Astrocyte (in vitro differentiated cells and primary cell): ENCODE results near the gene CACNA2D1. TPM values are rescaled to one million over a fixed set of nuclear protein-coding genes. Genes with fewer than 3 reads are reported as not detected.

Experiments used
- DNase-seq: peaks from one replicate; pipeline ENCODE4 v3.0.0-alpha.2; 2010; ENCODE audit warnings: low read depth
- FAIRE-seq: peaks from 2 replicates; lab custom pipeline; 2011; peaks lifted over from hg19 to GRCh38; lab: Jason Lieb, UNC
- H2AFZ ChIP-seq: 2 replicates; pipeline ENCODE4 v1.6.0; 2012; ENCODE audit warnings: low read depth, low read length, inconsistent platforms
- H3K27ac ChIP-seq: 2 replicates; pipeline ENCODE4 v1.5.1; 2011; ENCODE audit warnings: low read depth, low read length, inconsistent platforms
- H3K27me3 ChIP-seq: 2 replicates; pipeline ENCODE4 v1.6.0; 2011; ENCODE audit warnings: low read length, inconsistent platforms; ENCODE audit not compliant: insufficient read depth
- H3K36me3 ChIP-seq: 2 replicates; pipeline ENCODE4 v1.5.1; 2011; ENCODE audit warnings: low read length, inconsistent platforms; ENCODE audit not compliant: insufficient read depth
- H3K4me1 ChIP-seq: 2 replicates; pipeline ENCODE4 v1.5.1; 2011; ENCODE audit warnings: low read length, inconsistent platforms; ENCODE audit not compliant: insufficient read depth
- H3K4me2 ChIP-seq: 2 replicates; pipeline ENCODE4 v1.6.0; 2012; ENCODE audit warnings: low read length, inconsistent platforms
- H3K4me3 ChIP-seq: 2 replicates; pipeline ENCODE4 v1.5.1; 2011; ENCODE audit warnings: low read depth, mild to moderate bottlenecking, low read length, inconsistent platforms; ENCODE audit not compliant: insufficient read depth
- H3K79me2 ChIP-seq: 2 replicates; pipeline ENCODE4 v1.6.0; 2012; ENCODE audit warnings: mild to moderate bottlenecking, low read length, inconsistent platforms; ENCODE audit not compliant: insufficient read depth
- H3K9ac ChIP-seq: 2 replicates; pipeline ENCODE4 v1.6.0; 2012; ENCODE audit warnings: mild to moderate bottlenecking, low read length, inconsistent platforms
- H3K9me3 ChIP-seq: 2 replicates; pipeline ENCODE4 v1.5.1; 2012; ENCODE audit warnings: low read depth, mild to moderate bottlenecking, low read length, inconsistent platforms; ENCODE audit not compliant: insufficient read depth
- H4K20me1 ChIP-seq: 2 replicates; pipeline ENCODE4 v1.6.0; 2012; ENCODE audit warnings: low read length, inconsistent platforms; ENCODE audit not compliant: insufficient read depth
- H3K27ac Mint-ChIP-seq: one replicate; pipeline ENCODE4 v1.8.0; 2021; ENCODE audit warnings: mild to moderate bottlenecking, mixed read lengths; ENCODE audit not compliant: unreplicated experiment
- H3K27me3 Mint-ChIP-seq: one replicate; pipeline ENCODE4 v1.8.0; 2021; ENCODE audit warnings: low read depth, mixed read lengths; ENCODE audit not compliant: unreplicated experiment
- H3K36me3 Mint-ChIP-seq: one replicate; pipeline ENCODE4 v1.8.0; 2021; ENCODE audit warnings: low read depth, mixed read lengths; ENCODE audit not compliant: unreplicated experiment
- H3K4me1 Mint-ChIP-seq: one replicate; pipeline ENCODE4 v1.8.0; 2021; ENCODE audit warnings: low read depth, mixed read lengths; ENCODE audit not compliant: unreplicated experiment
- H3K4me3 Mint-ChIP-seq: one replicate; pipeline ENCODE4 v1.8.0; 2021; ENCODE audit warnings: mild to moderate bottlenecking, moderate library complexity, mixed read lengths; ENCODE audit not compliant: unreplicated experiment
- H3K9me3 Mint-ChIP-seq: one replicate; pipeline ENCODE4 v1.8.0; 2021; ENCODE audit warnings: mild to moderate bottlenecking, mixed read lengths; ENCODE audit not compliant: unreplicated experiment
- CTCF ChIP-seq: IDR thresholded peaks from 2 replicates; pipeline ENCODE4 v1.5.1; 2011; ENCODE audit warnings: low read depth, mild to moderate bottlenecking, inconsistent platforms, low read length, moderate library complexity; ENCODE audit not compliant: insufficient read depth
- EZH2 ChIP-seq: IDR thresholded peaks from 2 replicates; pipeline ENCODE4 v1.6.1; 2012; ENCODE audit warnings: mild to moderate bottlenecking, low read length, inconsistent platforms; ENCODE audit not compliant: insufficient read depth
- total RNA-seq: library from RNA; stranded (reverse); gene quantifications from 2 replicates; pipeline ENCODE4 v1.2.1, GENCODE V29; 2021

CACNA2D1 gene
- total RNA-seq, 1 donor from 2014 or later = 53.4 TPM

GRCh38 chr7:82156893-82157292, 286.7 kb downstream of the CACNA2D1 start:
- Mint-ChIP-seq H3K9me3 (no peaks in the 10 kb centered on the region), H3K4me3 (no peak overlapping the region), H3K4me1 (peaks cover 4% of the 10 kb centered on the region), H3K36me3 (no peaks in the 10 kb centered on the region), H3K27me3 (no peaks in the 10 kb centered on the region), H3K27ac (no peak overlapping the region)
- Histone ChIP-seq H3K4me3 (no peak overlapping the region), H3K9me3 (no peaks in the 10 kb centered on the region), H3K27ac (no peak overlapping the region), H3K4me1 (no peaks in the 10 kb centered on the region), H3K4me2 (no peak overlapping the region), H3K79me2 (no peaks in the 10 kb centered on the region), H4K20me1 (peaks cover 11% of the 10 kb centered on the region), H3K9ac (no peak overlapping the region), H3K27me3 (no peaks in the 10 kb centered on the region), H2AFZ (no peak overlapping the region), H3K36me3 (no peaks in the 10 kb centered on the region)
- DNase-seq (peak; percentile 22), FAIRE-seq (no peak)
- TF ChIP-seq EZH2 (no peak), CTCF (no peak)

GRCh38 chr7:82156168-82156567, 287.4 kb downstream of the CACNA2D1 start:
- Histone ChIP-seq H3K27me3 (no peaks in the 10 kb centered on the region), H4K20me1 (peaks cover 11% of the 10 kb centered on the region), H3K79me2 (no peaks in the 10 kb centered on the region), H3K36me3 (no peaks in the 10 kb centered on the region), H3K4me2 (no peak overlapping the region), H3K27ac (no peak overlapping the region), H2AFZ (no peak overlapping the region), H3K4me3 (no peak overlapping the region), H3K9ac (no peak overlapping the region), H3K9me3 (no peaks in the 10 kb centered on the region), H3K4me1 (no peaks in the 10 kb centered on the region)
- no peak overlapping the region for H3K27ac Mint-ChIP-seq
- H3K36me3 Mint-ChIP-seq = no peaks in the 10 kb centered on the region
- peaks cover 4% of the 10 kb centered on the region for H3K4me1 Mint-ChIP-seq
- FAIRE-seq (no peak), DNase-seq (no peak)
- H3K27me3 Mint-ChIP-seq = no peaks in the 10 kb centered on the region
- no peak overlapping the region for H3K4me3 Mint-ChIP-seq
- H3K9me3 Mint-ChIP-seq = no peaks in the 10 kb centered on the region
- no peak for TF ChIP-seq EZH2
- no peak for TF ChIP-seq CTCF

- H3K4me3 Mint-ChIP-seq = no peak overlapping the region
- H3K4me1 Mint-ChIP-seq = peaks cover 4% of the 10 kb centered on the region
Measured at GRCh38 chr7:82154728-82155127, 288.8 kb downstream of the CACNA2D1 start.

More at GRCh38 chr7:82154728-82155127, 288.8 kb downstream of the CACNA2D1 start:
- H3K27me3 ChIP-seq = no peaks in the 10 kb centered on the region
- H3K9me3 ChIP-seq = no peaks in the 10 kb centered on the region
- H3K79me2 ChIP-seq = no peaks in the 10 kb centered on the region
- H3K4me1 ChIP-seq = no peaks in the 10 kb centered on the region
- Mint-ChIP-seq H3K9me3 (no peaks in the 10 kb centered on the region), H3K27me3 (no peaks in the 10 kb centered on the region), H3K27ac (no peak overlapping the region), H3K36me3 (no peaks in the 10 kb centered on the region)
- no peak overlapping the region for H3K27ac ChIP-seq
- H3K9ac ChIP-seq = no peak overlapping the region
- FAIRE-seq (no peak), DNase-seq (no peak)
- peaks cover 11% of the 10 kb centered on the region for H4K20me1 ChIP-seq
- H3K36me3 ChIP-seq = no peaks in the 10 kb centered on the region
- no peak overlapping the region for H3K4me2 ChIP-seq
- no peak overlapping the region for H2AFZ ChIP-seq
- TF ChIP-seq CTCF (no peak), EZH2 (no peak)
- H3K4me3 ChIP-seq = no peak overlapping the region
